GM23248 (cell line): ENCODE data around the gene CHD3.

Experiments
- EZH2 ChIP-seq: fragments of 200-600 bp; sonication (generic); IDR thresholded peaks from 2 replicates; pipeline ENCODE4 v1.6.1; 2018; ENCODE audit warnings: antibody characterized with exemption, mild to moderate bottlenecking; ENCODE audit not compliant: insufficient read depth, poor library complexity, severe bottlenecking
- EZH2phosphoT487 ChIP-seq: fragments of 200-600 bp; sonication (generic); IDR thresholded peaks from 2 replicates; pipeline ENCODE4 v1.6.1; 2018; ENCODE audit warnings: antibody characterized with exemption, moderate library complexity, mild to moderate bottlenecking, low read depth; ENCODE audit not compliant: insufficient read depth

- TF ChIP-seq EZH2 (no peak), EZH2phosphoT487 (no peak)
Measured at GRCh38 chr17:7903154-7904103, 14.8 kb downstream of the CHD3 start.
